K562 (cell line): ENCODE data around the gene TRRAP. TPM values are rescaled to one million over a fixed set of nuclear protein-coding genes. Genes with fewer than 3 reads are reported as not detected.
"Not testable (repeated sequence)": the region's sequence is repeated elsewhere in the genome, so short reads cannot be mapped to it uniquely, and the experiment has no call there.

Experiments
- ATAC-seq: fragments of 200-7000 bp; cut with Tn5 transposase; 3 replicates; pipeline ENCODE4 v1.9.1; 2020; ENCODE audit warnings: moderate library complexity
- BruUV-seq: library from RNA; stranded (reverse); fragments of 400-500 nt; replicated peaks from 2 replicates; lab custom pipeline; 2021; lab: Mats Ljungman, UMichigan
- CTCF ChIA-PET: fragments of 300-600 bp; formaldehyde crosslinking; extraction: SDS; loops from one replicate; lab custom pipeline; 2021; ENCODE audit warnings: low intra/inter-chr PET ratio; lab: Yijun Ruan, JAX
- POLR2A ChIA-PET: fragments of 300-600, 350-650 bp; sonication (Branson Sonifier 250); formaldehyde crosslinking; extraction: SDS; loops from one replicate; lab custom pipeline; 2021; ENCODE audit warnings: antibody characterized with exemption, inconsistent platforms; lab: Yijun Ruan, JAX
- DNase-seq, 4 experiments: peaks; one replicate each; pipeline versions ENCODE4 v3.0.0 to v3.0.0-alpha.2; 2011 to 2018; ENCODE audit warnings: low spot score in 3 of 4, mixed read lengths in 3 of 4; ENCODE audit errors: extremely low read depth in 1 of 4
- FAIRE-seq: peaks from 2 replicates; lab custom pipeline; 2011; peaks lifted over from hg19 to GRCh38; lab: Jason Lieb, UNC
- H2AFZ ChIP-seq: 2 replicates; pipeline ENCODE4 v1.6.0; 2011; ENCODE audit warnings: low read depth, low read length, control low read depth, inconsistent platforms
- H3K27ac ChIP-seq: fragments of 200-600 bp; 3 replicates; pipeline ENCODE4 v1.8.0; 2011; ENCODE audit warnings: low read depth, mild to moderate bottlenecking, control low read depth, inconsistent platforms, low read length, moderate library complexity, mixed read lengths; ENCODE audit errors: extremely low read depth
- H3K27me3 ChIP-seq, 2 experiments: fragments of 300-600 bp in 1 of 2; 2 replicates in 1 of 2; 3 replicates in 1 of 2; pipeline versions ENCODE4 v1.6.0 to v1.8.0; 2011; ENCODE audit warnings: inconsistent platforms in 2 of 2, low read length in 2 of 2, mild to moderate bottlenecking in 1 of 2, mixed read lengths in 1 of 2, moderate library complexity in 1 of 2; ENCODE audit not compliant: control insufficient read depth in 2 of 2, insufficient read depth in 2 of 2
- H3K36me3 ChIP-seq: fragments of 300-600 bp; 3 replicates; pipeline ENCODE4 v1.8.0; 2011; ENCODE audit warnings: mild to moderate bottlenecking, low read length, inconsistent platforms; ENCODE audit not compliant: control insufficient read depth, insufficient read depth
- H3K4me1 ChIP-seq, 2 experiments: fragments of 200-600 bp in 1 of 2; replicated peaks in 1 of 2; 2 replicates in 1 of 2; 3 replicates in 1 of 2; pipeline versions ENCODE4 v1.5.1 to v1.8.0; 2011; ENCODE audit warnings: inconsistent platforms in 2 of 2, low read length in 2 of 2, mild to moderate bottlenecking in 1 of 2, mixed read lengths in 1 of 2, moderate library complexity in 1 of 2; ENCODE audit not compliant: control insufficient read depth in 2 of 2, insufficient read depth in 2 of 2
- H3K4me2 ChIP-seq: 2 replicates; pipeline ENCODE4 v1.6.1; 2011; ENCODE audit warnings: low read length, control low read depth, inconsistent platforms, mixed read lengths; ENCODE audit not compliant: insufficient read depth
- H3K4me3 ChIP-seq: fragments of 200-600 bp; sonication (generic), shearing (Covaris generic); 2 replicates; pipeline ENCODE4 v1.5.1; 2016; ENCODE audit warnings: control low read depth, inconsistent platforms
- H3K79me2 ChIP-seq: fragments of 200-600 bp; 3 replicates; pipeline ENCODE4 v1.8.0; 2011; ENCODE audit warnings: low read length, inconsistent platforms; ENCODE audit not compliant: control insufficient read depth, insufficient read depth
- H3K9ac ChIP-seq, 2 experiments: 2 replicates each; pipeline versions ENCODE4 v1.6.0 to v1.6.1; 2011; ENCODE audit warnings: low read depth in 2 of 2, low read length in 2 of 2, control low read depth in 1 of 2, inconsistent platforms in 1 of 2, mild to moderate bottlenecking in 1 of 2, mixed read lengths in 1 of 2; ENCODE audit not compliant: insufficient read depth in 1 of 2
- H3K9me1 ChIP-seq: one replicate; pipeline ENCODE4 v1.6.0; 2011; ENCODE audit warnings: inconsistent platforms, mild to moderate bottlenecking, low read length, moderate library complexity; ENCODE audit not compliant: control insufficient read depth, insufficient read depth
- H3K9me3 ChIP-seq: replicated peaks from 2 replicates; pipeline ENCODE4 v1.5.1; 2011; ENCODE audit warnings: low read depth, low read length, inconsistent platforms; ENCODE audit not compliant: control insufficient read depth, insufficient read depth
- H4K20me1 ChIP-seq: replicated peaks from 2 replicates; pipeline ENCODE4 v1.6.1; 2011; ENCODE audit warnings: low read length, inconsistent platforms, mixed read lengths; ENCODE audit not compliant: control insufficient read depth, insufficient read depth
- RBM25 ChIP-seq: fragments of 200-400 bp; formaldehyde crosslinking; IDR thresholded peaks from 2 replicates; pipeline ENCODE4 v1.6.1; 2018; ENCODE audit warnings: low read length, low read depth, moderate library complexity; ENCODE audit not compliant: severe bottlenecking
- THRAP3 ChIP-seq: fragments of 450-650 bp; IDR thresholded peaks from 2 replicates; pipeline ENCODE4 v1.6.1; 2016; ENCODE audit warnings: mild to moderate bottlenecking, inconsistent platforms, borderline replicate concordance
- YY1 ChIP-seq, 3 experiments: IDR thresholded peaks; 2 replicates each; pipeline ENCODE4 v1.6.1; 2011; ENCODE audit warnings: low read length in 2 of 3, mild to moderate bottlenecking in 2 of 3, moderate library complexity in 2 of 3, borderline replicate concordance in 1 of 3, control low read depth in 1 of 3, low read depth in 1 of 3; ENCODE audit not compliant: insufficient read depth in 3 of 3, insufficient replicate concordance in 2 of 3, control insufficient read depth in 1 of 3, insufficient read length in 1 of 3; ENCODE audit errors: extremely low read depth in 1 of 3
- ZC3H4 ChIP-seq: sonication (generic); formaldehyde crosslinking; IDR thresholded peaks from 2 replicates; pipeline ENCODE4 v1.9.0; 2021; ENCODE audit warnings: missing genetic modification reagents, borderline replicate concordance
- ZNF121 ChIP-seq: sonication (generic); formaldehyde crosslinking; conservative IDR thresholded peaks from 2 replicates; pipeline ENCODE4 v1.8.0; 2022; ENCODE audit warnings: missing genetic modification reagents
- WGBS: fragments of 100-300 bp; shearing (Covaris generic); methylation state at CpG from one replicate; pipeline ENCODE4 v1.1.6; 2016; ENCODE audit warnings: low coverage, mixed read lengths; ENCODE audit not compliant: insufficient coverage; ENCODE audit errors: missing lambda C conversion rate; 5-methylcytosine and 5-hydroxymethylcytosine counted together
- in situ Hi-C: fragments of 300-500 bp; cut with MboI; formaldehyde crosslinking; loops from 4 replicates; pipeline ENCODE4 v1.15.0; 2018; ENCODE audit warnings: inconsistent platforms, mixed read lengths
- intact Hi-C: fragments of 100-400 bp; cut with micrococcal nuclease; formaldehyde crosslinking; loops from 2 replicates; pipeline ENCODE4 v1.14.2; 2022
- polyA plus RNA-seq, 8 experiments: library from polyadenylated mRNA; depleted of rRNA in 4 of 8; stranded (reverse) in 5 of 8; unstranded in 3 of 8; fragments of >200 nt; fragmentation: Nextera tagmentation in 2 of 8; fragmentation: Illumina TruSeq in 1 of 8; extraction: Ambion mirVana in 2 of 8; extraction: Trizol in 1 of 8; gene quantifications; 2 replicates each; pipeline versions ENCODE4 v1.2.1 to v1.2.3, GENCODE V29; 2011 to 2014; ENCODE audit warnings: inconsistent platforms in 1 of 8, missing spikeins in 1 of 8
- total RNA-seq, 7 experiments: library from RNA; depleted of rRNA in 6 of 7; stranded (reverse); fragments of >200 nt in 6 of 7; fragmentation: Illumina TruSeq in 2 of 7; extraction: Trizol in 2 of 7; gene quantifications; 2 replicates each; pipeline versions ENCODE4 v1.2.1 to v1.2.3, GENCODE V29; 2011 to 2021; ENCODE audit warnings: low replicate concordance in 1 of 7

Gene TRRAP
- total and polyA plus RNA-seq, 9 of the 15 experiments (the other 6 are each of a cell fraction or from before 2014, with no cell fraction given): 1.3 to 47.2 (median 9.7) TPM

GRCh38 chr7:98842552-98842951 is 35.8 kb upstream of the TRRAP start:
- peak; percentile 44; the same call in 1 of the 2 replicates for TF ChIP-seq ZNF121 (CRISPR knock-in tag)
- TF ChIP-seq RBM25: peak; percentile 12
- H3K9me3 ChIP-seq, H3K4me2 ChIP-seq, H3K9me1 ChIP-seq, intact Hi-C loops, H3K79me2 ChIP-seq, H3K36me3 ChIP-seq, POLR2A ChIA-PET, H3K9ac ChIP-seq, H3K27ac ChIP-seq, ATAC-seq, H3K4me3 ChIP-seq, H3K4me1 ChIP-seq, BruUV-seq, H4K20me1 ChIP-seq, DNase-seq, H2AFZ ChIP-seq, FAIRE-seq: not testable (repeated sequence)
- peaks cover 20 to 50% of the 10 kb centered on the region in 2 experiments; a peak in 4 of 5 replicates for H3K27me3 ChIP-seq
- 0% methylated on average over 2 of the region's 2 CpGs for WGBS
- CTCF ChIA-PET: interaction anchor here (1.2 to 2.1 kb wide), 2 partner anchors 409 to 548 kb away, joined by 4 to 37 read pairs; no protein-coding TSS in a partner anchor
- in situ Hi-C loops: loop anchor here (5.0 kb wide), 3 partner anchors 95 to 545 kb away; no protein-coding TSS in a partner anchor

- no peak for FAIRE-seq
- intact Hi-C loops: no loop called here
- TF ChIP-seq YY1 (IDR thresholded peaks at IDR 0.05; ENCODE audit: borderline replicate concordance in 1 of 3, control insufficient read depth in 1 of 3, extremely low read depth in 1 of 3, insufficient read depth in 3 of 3, insufficient read length in 1 of 3, insufficient replicate concordance in 2 of 3, low read depth in 1 of 3, low read length in 2 of 3) (peak in 2 of 3 experiments; percentile 43 to 84), ZC3H4 (CRISPR knock-in tag) (no peak), THRAP3 (no peak)
Measured at GRCh38 chr7:98848918-98849317, 29.4 kb upstream of the TRRAP start.

More at GRCh38 chr7:98848918-98849317, 29.4 kb upstream of the TRRAP start:
- Histone ChIP-seq H3K4me1 (no peaks in the 10 kb centered on the region), H3K27ac (no peak overlapping the region), H3K9me1 (no peaks in the 10 kb centered on the region), H3K9me3 (0 out of 2 replicates have a peak, but pooled peaks cover 5% of the 10 kb centered on the region), H3K9ac (no peak overlapping the region), H3K79me2 (no peaks in the 10 kb centered on the region), H3K4me2 (no peak overlapping the region), H3K36me3 (no peaks in the 10 kb centered on the region), H3K27me3 (peaks cover 18 to 71% of the 10 kb centered on the region in 2 experiments; a peak in 4 of 5 replicates), H3K4me3 (no peak overlapping the region), H2AFZ (no peak overlapping the region), H4K20me1 (no peaks in the 10 kb centered on the region; the same call in 1 of the 2 replicates)
- POLR2A ChIA-PET: no interaction called here
- BruUV-seq: no TSS peak
- CTCF ChIA-PET: no interaction called here
- DNase-seq (no peak), ATAC-seq (no peak; the same call in 2 of the 3 replicates)
- WGBS: 0% methylated on average over 3 of the region's 3 CpGs
- in situ Hi-C loops: no loop called here
